ENCODE results near the gene DCBLD2.

The DCBLD2 gene

GRCh38 chr3:98827221-98827920 is 74.1 kb downstream of the DCBLD2 start:
- no peak for DNase-seq

GRCh38 chr3:98826126-98826525 is 75.4 kb downstream of the DCBLD2 start:
- no peak for DNase-seq

- no peak for DNase-seq
Observed at GRCh38 chr3:98824256-98824655, 77.2 kb downstream of the DCBLD2 start.

GRCh38 chr3:98823791-98824190 is 77.7 kb downstream of the DCBLD2 start:
- no peak for DNase-seq

GRCh38 chr3:98821063-98821462 is 80.4 kb downstream of the DCBLD2 start:
- DNase-seq, result no peak

- peak in 1 of 2 donors; percentile 83 for DNase-seq
Observed at GRCh38 chr3:98817547-98818041, 83.9 kb downstream of the DCBLD2 start.

- DNase-seq, result no peak
Observed at GRCh38 chr3:98814817-98815420, 86.6 kb downstream of the DCBLD2 start.

GRCh38 chr3:98812851-98813374 is 88.6 kb downstream of the DCBLD2 start:
- peak in 1 of 2 donors; percentile 75 for DNase-seq

- no peak for DNase-seq
Observed at GRCh38 chr3:98811048-98811447, 90.4 kb downstream of the DCBLD2 start.

- no peak for DNase-seq
Observed at GRCh38 chr3:98809557-98809956, 91.9 kb downstream of the DCBLD2 start.

- no peak for DNase-seq
Observed at GRCh38 chr3:98808071-98808470, 93.4 kb downstream of the DCBLD2 start.

- no peak for DNase-seq
Observed at GRCh38 chr3:98807561-98807960, 93.9 kb downstream of the DCBLD2 start.

GRCh38 chr3:98807011-98807410 is 94.5 kb downstream of the DCBLD2 start:
- no peak for DNase-seq

- no peak for DNase-seq
Observed at GRCh38 chr3:98806521-98806920, 95.0 kb downstream of the DCBLD2 start.

- DNase-seq, result no peak
Observed at GRCh38 chr3:98805571-98805970, 95.9 kb downstream of the DCBLD2 start.

GRCh38 chr3:98801043-98801747 is 100.3 kb downstream of the DCBLD2 start:
- DNase-seq, result no peak

- DNase-seq, result no peak
Observed at GRCh38 chr3:98800401-98800800, 101.1 kb downstream of the DCBLD2 start.

GRCh38 chr3:98799479-98799878 is 102.0 kb downstream of the DCBLD2 start:
- no peak for DNase-seq

GRCh38 chr3:98798820-98799219 is 102.7 kb downstream of the DCBLD2 start:
- DNase-seq, result no peak

- DNase-seq, result no peak
Observed at GRCh38 chr3:98797905-98798304, 103.6 kb downstream of the DCBLD2 start.

- DNase-seq, result no peak
Observed at GRCh38 chr3:98796334-98796733, 105.2 kb downstream of the DCBLD2 start.

GRCh38 chr3:98793971-98794370 is 107.5 kb downstream of the DCBLD2 start:
- no peak for DNase-seq
